PFSK-1 (cell line): Measurements from ENCODE around the gene SLC26A8.

Experiments
- FOXP2 ChIP-seq: optimal IDR thresholded peaks from 2 replicates; pipeline ENCODE3; 2011; ENCODE audit warnings: borderline replicate concordance, control low read depth, inconsistent platforms; ENCODE audit not compliant: insufficient read depth; ENCODE audit errors: extremely low read length, extremely low read depth
- POLR2AphosphoS5 ChIP-seq: IDR thresholded peaks from 2 replicates; pipeline ENCODE4 v1.6.1; 2012; ENCODE audit warnings: low read depth, mild to moderate bottlenecking, control low read depth, low read length, moderate library complexity
- REST ChIP-seq, 2 experiments: IDR thresholded peaks; 2 replicates each; pipeline versions ENCODE4 v1.6.1 to v1.8.0; 2011 to 2012; ENCODE audit warnings: low read depth in 2 of 2, low read length in 2 of 2, control low read depth in 1 of 2, inconsistent platforms in 1 of 2, mild to moderate bottlenecking in 1 of 2, moderate library complexity in 1 of 2; ENCODE audit not compliant: insufficient read depth in 1 of 2
- SIN3A ChIP-seq: IDR thresholded peaks from 2 replicates; pipeline ENCODE4 v1.6.1; 2012; ENCODE audit warnings: mild to moderate bottlenecking, low read length, moderate library complexity, borderline replicate concordance; ENCODE audit not compliant: insufficient read depth
- TAF1 ChIP-seq: IDR thresholded peaks from 2 replicates; pipeline ENCODE4 v1.6.1; 2012; ENCODE audit warnings: low read length, control low read depth, borderline replicate concordance; ENCODE audit not compliant: insufficient read depth

The SLC26A8 gene

GRCh38 chr6:35894776-35895175 is 129.7 kb downstream of the SLC26A8 start:
- no peak for TF ChIP-seq REST (IDR thresholded peaks at IDR 0.05; ENCODE audit: insufficient read depth in 1 of 2, low read depth in 2 of 2, low read length in 2 of 2)
- no peak for TF ChIP-seq TAF1
- TF ChIP-seq FOXP2: no peak
- TF ChIP-seq POLR2AphosphoS5: no peak
- TF ChIP-seq SIN3A: no peak
